Activated effector memory CD4-positive, alpha-beta T cell treated with Interleukin-2 at 50 U/mL for 16 hours (primary cell): ENCODE data around the gene TGFB2.

Experiments
- DNase-seq: peaks from one replicate; pipeline ENCODE4 v3.0.0-alpha.2; 2020

Gene TGFB2

GRCh38 chr1:218394989-218395388, 49.9 kb downstream of the TGFB2 start:
- DNase-seq, result no peak

- no peak for DNase-seq
These were observed 50.8 kb downstream of the TGFB2 start for GRCh38 chr1:218395916-218396315.

- DNase-seq, result no peak
These were observed 52.7 kb downstream of the TGFB2 start for GRCh38 chr1:218397752-218398339.

GRCh38 chr1:218400624-218401023, 55.5 kb downstream of the TGFB2 start:
- no peak for DNase-seq

- DNase-seq, result no peak
These were observed 56.4 kb downstream of the TGFB2 start for GRCh38 chr1:218401441-218401997.

GRCh38 chr1:218401998-218402785, 57.1 kb downstream of the TGFB2 start:
- DNase-seq, result no peak

- DNase-seq, result no peak
These were observed 57.6 kb downstream of the TGFB2 start for GRCh38 chr1:218402786-218403120.

GRCh38 chr1:218403300-218403699, 58.2 kb downstream of the TGFB2 start:
- no peak for DNase-seq

- no peak for DNase-seq
These were observed 62.5 kb downstream of the TGFB2 start for GRCh38 chr1:218407630-218408029.

- no peak for DNase-seq
These were observed 63.0 kb downstream of the TGFB2 start for GRCh38 chr1:218408135-218408534.

GRCh38 chr1:218408942-218409341, 63.8 kb downstream of the TGFB2 start:
- DNase-seq, result no peak

GRCh38 chr1:218409946-218410510, 64.9 kb downstream of the TGFB2 start:
- DNase-seq, result no peak

GRCh38 chr1:218411101-218411500, 66.0 kb downstream of the TGFB2 start:
- DNase-seq, result no peak

- DNase-seq, result no peak
These were observed 67.0 kb downstream of the TGFB2 start for GRCh38 chr1:218412171-218412570.

- DNase-seq, result no peak
These were observed 68.0 kb downstream of the TGFB2 start for GRCh38 chr1:218413179-218413578.

GRCh38 chr1:218414060-218414728, 69.1 kb downstream of the TGFB2 start:
- no peak for DNase-seq

GRCh38 chr1:218415726-218416125, 70.6 kb downstream of the TGFB2 start:
- no peak for DNase-seq

GRCh38 chr1:218421531-218421930, 76.4 kb downstream of the TGFB2 start:
- DNase-seq, result no peak

- DNase-seq, result no peak
These were observed 79.4 kb downstream of the TGFB2 start for GRCh38 chr1:218424502-218424901.

- DNase-seq, result no peak
These were observed 80.7 kb downstream of the TGFB2 start for GRCh38 chr1:218425647-218426342.

GRCh38 chr1:218426343-218426657, 81.2 kb downstream of the TGFB2 start:
- no peak for DNase-seq

- DNase-seq, result no peak
These were observed 84.2 kb downstream of the TGFB2 start for GRCh38 chr1:218429301-218429700.

GRCh38 chr1:218430346-218430745, 85.2 kb downstream of the TGFB2 start:
- no peak for DNase-seq
